ENCODE results near the gene DCAKD. TPM values are rescaled to one million over a fixed set of nuclear protein-coding genes. Genes with fewer than 3 reads are reported as not detected.
A peak's percentile ranks its signal among the peaks of the same experiment; 100 is the strongest.

The DCAKD gene
- total RNA-seq, 2 donors from 2014 or later = 91.1 to 111 TPM

GRCh38 chr17:45022655-45023339, 28.6 kb downstream of the DCAKD start:
- no peak for DNase-seq (ENCODE audit: low spot score)
- H3K9me3 ChIP-seq = no peaks in the 10 kb centered on the region
- no peak overlapping the region for H3K4me3 ChIP-seq
- intact Hi-C loops (cut with DNase I) = loop anchor here (1.0 to 5.0 kb wide), 2 partner anchors 102 to 245 kb away; no protein-coding TSS in a partner anchor
- H3K36me3 ChIP-seq = no peaks in the 10 kb centered on the region
- no peaks in the 10 kb centered on the region for H3K27me3 ChIP-seq (replicated peaks; ENCODE audit: insufficient read depth)
- TF ChIP-seq POLR2AphosphoS5 (IDR thresholded peaks at IDR 0.05) = no peak
- no peak for TF ChIP-seq CTCF (IDR thresholded peaks at IDR 0.05)
- TF ChIP-seq POLR2A (IDR thresholded peaks at IDR 0.05) = no peak
- H3K27ac ChIP-seq = peak overlapping the region in 1 of 2 donors; percentile 79
- H3K4me1 ChIP-seq (replicated peaks) = peaks cover 13% of the 10 kb centered on the region
- WGBS = 72% methylated on average over 13 of the region's 13 CpGs

DNA sequence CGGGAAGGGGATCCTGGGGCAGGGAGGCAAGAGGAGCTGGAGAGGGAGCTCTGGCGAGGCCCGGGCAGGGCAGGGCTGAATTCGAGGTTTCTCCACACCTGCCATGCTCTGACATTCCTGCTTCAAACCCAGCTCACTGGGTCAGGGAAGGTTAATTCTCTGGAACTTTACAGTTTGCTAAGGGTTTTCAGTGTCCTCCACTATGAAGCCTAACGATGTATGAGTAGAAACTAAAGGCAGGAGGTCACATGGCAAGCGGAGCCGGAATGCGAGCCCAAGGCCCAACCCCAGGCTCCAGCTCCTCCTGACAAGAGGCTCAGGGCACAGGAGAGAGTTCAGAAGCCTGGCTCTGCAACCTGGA, 29.2 kb downstream of the DCAKD start:
- no peak overlapping the region for H3K4me3 ChIP-seq
- 49% methylated on average over 8 of the region's 8 CpGs for WGBS
- no peak for DNase-seq (ENCODE audit: low spot score)
- peaks cover 13% of the 10 kb centered on the region for H3K4me1 ChIP-seq (replicated peaks)
- no peaks in the 10 kb centered on the region for H3K9me3 ChIP-seq
- no peaks in the 10 kb centered on the region for H3K27me3 ChIP-seq (replicated peaks; ENCODE audit: insufficient read depth)
- TF ChIP-seq POLR2AphosphoS5 (IDR thresholded peaks at IDR 0.05) = no peak
- no peak for TF ChIP-seq CTCF (IDR thresholded peaks at IDR 0.05)
- no peak for TF ChIP-seq POLR2A (IDR thresholded peaks at IDR 0.05)
- intact Hi-C loops (cut with DNase I) = loop anchor here (1.0 to 5.0 kb wide), 2 partner anchors 102 to 245 kb away; no protein-coding TSS in a partner anchor
- peak overlapping the region; percentile 58 to 79 for H3K27ac ChIP-seq
- H3K36me3 ChIP-seq = no peaks in the 10 kb centered on the region

- Histone ChIP-seq H3K4me3 (peak overlapping the region; percentile 15 to 25), H3K27me3 (replicated peaks; ENCODE audit: insufficient read depth) (no peaks in the 10 kb centered on the region), H3K27ac (peak overlapping the region; percentile 58 to 79), H3K9me3 (no peaks in the 10 kb centered on the region), H3K36me3 (no peaks in the 10 kb centered on the region), H3K4me1 (replicated peaks) (peaks cover 13% of the 10 kb centered on the region)
- TF ChIP-seq POLR2AphosphoS5 (IDR thresholded peaks at IDR 0.05) (no peak), POLR2A (IDR thresholded peaks at IDR 0.05) (no peak), CTCF (IDR thresholded peaks at IDR 0.05) (peak; percentile 85 to 97 (median 91))
- DNase-seq (ENCODE audit: low spot score) = peak; percentile 42
- 12% methylated on average over 46 of the region's 57 CpGs for WGBS
- intact Hi-C loops (cut with DNase I) = loop anchor here (1.0 to 5.0 kb wide), 3 partner anchors 101 to 244 kb away; partner anchors contain the start of gene PLCD3
Measured at GRCh38 chr17:45021607-45022287, 29.7 kb downstream of the DCAKD start.

DNA sequence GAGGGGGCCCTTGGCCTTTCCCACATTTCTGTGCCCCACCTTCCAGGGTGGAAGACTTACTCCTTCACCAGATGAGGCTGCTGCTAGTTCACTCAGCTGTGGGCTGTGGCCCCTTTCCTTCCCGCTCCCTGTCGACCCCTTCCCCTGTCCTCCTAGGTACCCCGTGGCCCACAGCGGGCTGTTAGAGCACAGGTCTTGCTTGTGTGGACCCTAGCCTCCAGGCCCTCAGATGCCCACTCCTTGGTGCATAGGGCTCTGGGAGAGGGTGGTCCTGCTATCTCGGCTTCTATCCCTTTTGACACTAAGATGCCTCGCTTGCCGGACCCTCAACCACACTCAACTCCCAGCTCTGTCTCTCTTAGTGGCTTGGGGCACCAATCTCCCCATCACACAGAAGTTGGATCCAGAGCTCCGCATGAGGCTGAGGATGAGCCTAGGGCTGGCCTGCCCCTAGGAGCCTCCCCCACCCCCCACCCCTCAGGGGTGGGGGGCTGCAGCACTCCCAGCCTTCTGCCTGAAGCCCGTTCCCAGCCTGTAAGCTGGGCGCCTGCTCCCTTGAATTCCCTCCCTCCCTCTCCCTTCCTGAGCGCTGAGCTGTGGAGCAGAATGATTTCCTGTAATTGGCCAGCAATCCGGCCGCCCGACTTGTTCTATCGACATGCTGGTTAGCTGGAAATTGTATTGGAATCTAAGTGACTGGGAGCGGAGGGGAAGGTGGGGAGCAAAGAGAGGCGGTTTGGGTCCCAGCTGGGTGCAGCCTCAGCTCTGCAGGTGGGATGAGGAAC, 30.9 kb downstream of the DCAKD start:
- Histone ChIP-seq H3K36me3 (no peaks in the 10 kb centered on the region), H3K4me3 (no peak overlapping the region), H3K27ac (peak overlapping the region; percentile 58 to 79), H3K9me3 (no peaks in the 10 kb centered on the region), H3K27me3 (replicated peaks; ENCODE audit: insufficient read depth) (no peaks in the 10 kb centered on the region), H3K4me1 (replicated peaks) (peaks cover 13% of the 10 kb centered on the region)
- peak; percentile 33 for DNase-seq (ENCODE audit: low spot score)
- TF ChIP-seq POLR2AphosphoS5 (IDR thresholded peaks at IDR 0.05) (no peak), CTCF (IDR thresholded peaks at IDR 0.05) (no peak), POLR2A (IDR thresholded peaks at IDR 0.05) (no peak)
- 43% methylated on average over 17 of the region's 17 CpGs for WGBS
- intact Hi-C loops (cut with DNase I) = loop anchor here (2.0 to 5.0 kb wide), 2 partner anchors 112 to 243 kb away; partner anchors contain the start of gene PLCD3
